Fibroblast of skin of left biceps (primary cell): ENCODE measurements around the gene PLCG2.

ENCODE experiments used
- DNase-seq, 2 experiments: peaks; one replicate each; pipeline ENCODE4 v3.0.0-alpha.2; 2013; ENCODE audit warnings: low read depth in 2 of 2

The PLCG2 gene

GRCh38 chr16:81816351-81816750 is 37.3 kb downstream of the PLCG2 start:
- no peak for DNase-seq

- DNase-seq, result no peak
Observed at GRCh38 chr16:81816793-81817210, 37.7 kb downstream of the PLCG2 start.

GRCh38 chr16:81817296-81817695 is 38.2 kb downstream of the PLCG2 start:
- DNase-seq, result no peak

GRCh38 chr16:81817789-81818567 is 38.9 kb downstream of the PLCG2 start:
- DNase-seq, result no peak

GRCh38 chr16:81818568-81818896 is 39.4 kb downstream of the PLCG2 start:
- no peak for DNase-seq

GRCh38 chr16:81818905-81819304 is 39.8 kb downstream of the PLCG2 start:
- DNase-seq, result no peak

- no peak for DNase-seq
Observed at GRCh38 chr16:81821436-81822128, 42.5 kb downstream of the PLCG2 start.

GRCh38 chr16:81823111-81823510 is 44.0 kb downstream of the PLCG2 start:
- no peak for DNase-seq

- DNase-seq, result no peak
Observed at GRCh38 chr16:81823734-81824133, 44.6 kb downstream of the PLCG2 start.

- DNase-seq, result no peak
Observed at GRCh38 chr16:81826523-81826922, 47.4 kb downstream of the PLCG2 start.

GRCh38 chr16:81830845-81831540 is 51.9 kb downstream of the PLCG2 start:
- DNase-seq, result no peak

- DNase-seq, result peak in 1 of 2 experiments; percentile 9
Observed at GRCh38 chr16:81831722-81832126, 52.6 kb downstream of the PLCG2 start.

- DNase-seq, result no peak
Observed at GRCh38 chr16:81832801-81833547, 53.9 kb downstream of the PLCG2 start.

GRCh38 chr16:81833751-81834150 is 54.7 kb downstream of the PLCG2 start:
- no peak for DNase-seq

GRCh38 chr16:81834868-81835267 is 55.8 kb downstream of the PLCG2 start:
- DNase-seq, result no peak

GRCh38 chr16:81836279-81837054 is 57.4 kb downstream of the PLCG2 start:
- DNase-seq, result no peak

- DNase-seq, result no peak
Observed at GRCh38 chr16:81837312-81837751, 58.2 kb downstream of the PLCG2 start.

GRCh38 chr16:81838794-81839193 is 59.7 kb downstream of the PLCG2 start:
- DNase-seq, result no peak

- no peak for DNase-seq
Observed at GRCh38 chr16:81841722-81842121, 62.6 kb downstream of the PLCG2 start.

- no peak for DNase-seq
Observed at GRCh38 chr16:81842564-81843242, 63.6 kb downstream of the PLCG2 start.

GRCh38 chr16:81843243-81843582 is 64.1 kb downstream of the PLCG2 start:
- peak; percentile 21 to 24 for DNase-seq
